NOMO-1 treated with DMSO at 0.1 percent for 48 hours (cell line): ENCODE results near the gene UBE2E2.
"Not testable (repeated sequence)": the region's sequence is repeated elsewhere in the genome, so short reads cannot be mapped to it uniquely, and the experiment has no call there.

Experiments
- DNase-seq: peaks from one replicate; lab custom pipeline; 2025; ENCODE audit not compliant: unreplicated experiment; lab: John Stamatoyannopoulos, UW

The UBE2E2 gene

GRCh38 chr3:23202921-23203707 lies at the start of gene UBE2E2:
TSS of gene UBE2E2 (plus strand) at chr3:23203327.
- peak; percentile 32 for DNase-seq

DNA sequence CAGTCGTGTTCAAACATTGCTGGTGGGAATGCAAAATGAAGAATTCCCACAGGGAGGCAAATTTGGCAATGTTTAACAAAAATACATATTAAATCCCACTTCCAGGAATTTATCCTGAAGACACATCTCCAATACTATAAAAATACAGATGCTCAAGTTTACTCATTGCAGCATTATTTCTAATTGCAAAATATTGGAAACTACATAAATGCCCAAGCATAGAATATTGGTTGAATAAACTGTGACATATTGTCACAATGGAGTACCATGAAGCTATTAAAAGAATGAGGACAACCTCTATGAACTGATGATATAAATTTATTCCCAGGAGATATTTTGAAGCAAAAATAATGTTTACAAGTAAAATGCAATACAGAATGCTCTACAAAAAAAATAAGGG lies 49.7 kb upstream of the UBE2E2 start:
- DNase-seq: no peak

DNA sequence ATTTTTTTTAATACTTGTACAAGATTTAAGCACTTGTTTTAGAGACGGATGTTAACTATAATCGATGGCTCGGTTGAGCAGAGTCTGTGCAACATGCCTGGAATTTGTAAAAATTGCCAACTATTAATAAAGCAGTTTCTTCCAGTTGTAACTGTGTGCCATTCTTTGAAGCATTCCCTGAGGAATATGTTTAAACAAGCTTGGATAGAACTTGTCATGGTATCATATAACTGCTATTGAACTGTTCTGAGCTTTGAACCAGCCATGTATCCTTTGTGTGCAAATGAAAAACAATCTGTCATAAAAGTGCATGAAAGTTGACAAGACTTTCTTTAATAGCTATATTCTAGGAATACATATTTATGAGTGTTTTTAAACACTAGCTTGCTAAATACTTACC lies 45.8 kb upstream of the UBE2E2 start:
- no peak for DNase-seq

DNA sequence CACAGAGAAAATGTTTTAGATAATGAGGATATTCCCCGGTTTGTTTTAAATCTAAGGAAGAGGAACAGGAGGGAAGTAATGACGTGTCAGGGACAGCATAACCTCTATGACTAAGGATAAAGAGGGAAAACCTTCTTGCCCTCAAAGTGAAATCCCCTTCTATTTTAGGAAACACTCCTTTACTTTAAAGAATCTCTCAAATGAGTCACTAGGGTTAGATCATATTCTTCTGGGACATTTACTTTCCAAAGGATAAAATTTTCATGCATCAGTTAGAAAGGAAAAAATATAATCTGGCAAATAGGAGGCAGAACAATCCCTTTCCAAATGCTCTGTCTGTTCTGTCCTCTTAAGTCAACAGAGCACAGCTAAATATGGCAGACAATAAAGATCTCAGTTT lies 43.2 kb upstream of the UBE2E2 start:
- no peak for DNase-seq

DNA sequence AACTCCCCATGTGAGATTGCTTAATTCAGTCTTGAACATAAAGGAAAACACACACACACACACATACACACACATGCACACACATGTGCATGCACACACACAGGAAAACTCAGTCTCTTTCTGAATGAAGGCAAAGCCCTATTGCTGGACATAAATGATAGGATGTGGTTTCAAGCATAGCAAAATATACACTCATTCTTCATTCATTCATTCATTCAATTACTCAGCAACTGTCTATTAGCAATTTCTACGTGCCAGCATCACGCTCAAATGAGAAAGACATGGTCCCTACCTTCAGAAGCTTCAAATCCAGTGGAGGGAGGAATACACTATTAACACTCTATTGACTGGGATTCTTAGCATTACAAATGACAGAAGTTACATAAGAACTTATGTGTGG lies 41.8 kb upstream of the UBE2E2 start:
- DNase-seq: no peak

DNA sequence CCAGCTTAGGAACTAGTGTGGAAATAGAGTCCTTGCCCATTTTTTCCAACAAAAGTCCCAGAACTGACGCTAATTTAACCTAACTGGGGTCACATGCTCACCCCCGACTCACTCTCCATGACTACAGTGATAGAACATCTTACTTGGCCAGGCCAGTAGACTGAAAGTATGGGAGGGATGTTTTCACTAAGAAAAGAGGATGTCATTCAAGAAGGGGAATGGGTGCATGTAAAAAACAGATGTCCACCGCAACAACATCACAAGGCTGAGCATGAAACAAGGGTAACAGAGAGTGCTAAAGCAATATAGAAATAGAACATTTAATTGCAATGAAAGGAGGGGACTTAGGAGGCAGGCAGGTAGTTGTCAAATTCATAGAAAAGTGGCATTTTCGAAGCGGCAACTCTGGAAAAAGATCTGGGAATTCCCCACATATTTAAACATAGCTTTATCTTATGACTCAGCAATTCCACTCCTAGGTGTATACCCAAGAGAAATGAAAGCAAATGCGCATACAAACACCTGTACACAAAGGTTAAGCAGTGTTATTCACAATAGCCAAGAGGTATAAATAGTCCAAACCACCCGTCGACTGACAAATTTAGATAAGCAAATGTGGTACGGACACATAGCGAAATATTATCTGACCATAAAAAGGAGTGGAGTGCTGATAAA lies 41.1 kb upstream of the UBE2E2 start:
- DNase-seq: no peak

- DNase-seq: no peak
These were observed 40.2 kb upstream of the UBE2E2 start for GRCh38 chr3:23162934-23163333.

- DNase-seq: no peak
These were observed 38.4 kb upstream of the UBE2E2 start for GRCh38 chr3:23164746-23165145.

GRCh38 chr3:23165571-23165970 lies 37.6 kb upstream of the UBE2E2 start:
- no peak for DNase-seq

- DNase-seq: no peak
These were observed 36.9 kb upstream of the UBE2E2 start for GRCh38 chr3:23166276-23166675.

GRCh38 chr3:23166845-23167244 lies 36.3 kb upstream of the UBE2E2 start:
- no peak for DNase-seq

DNA sequence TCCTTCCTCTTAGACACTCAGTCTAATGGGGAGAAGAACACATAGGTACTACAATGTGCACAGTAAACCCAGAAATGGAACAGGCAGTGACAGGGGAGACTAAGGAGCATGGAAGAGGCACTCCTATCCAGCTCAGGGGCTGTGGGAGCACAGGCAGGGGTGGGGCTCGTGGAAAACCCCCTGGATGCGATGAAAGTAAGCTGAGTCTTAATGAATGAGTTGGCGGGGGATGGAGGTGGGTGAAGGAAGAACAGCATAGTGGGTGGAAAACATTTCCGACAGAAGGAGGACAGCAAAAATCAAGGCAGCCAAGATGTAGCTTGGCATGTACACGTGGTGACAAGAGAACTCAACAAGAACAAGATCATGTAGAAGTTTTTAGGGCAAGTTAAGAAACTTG lies 33.6 kb upstream of the UBE2E2 start:
- no peak for DNase-seq

DNA sequence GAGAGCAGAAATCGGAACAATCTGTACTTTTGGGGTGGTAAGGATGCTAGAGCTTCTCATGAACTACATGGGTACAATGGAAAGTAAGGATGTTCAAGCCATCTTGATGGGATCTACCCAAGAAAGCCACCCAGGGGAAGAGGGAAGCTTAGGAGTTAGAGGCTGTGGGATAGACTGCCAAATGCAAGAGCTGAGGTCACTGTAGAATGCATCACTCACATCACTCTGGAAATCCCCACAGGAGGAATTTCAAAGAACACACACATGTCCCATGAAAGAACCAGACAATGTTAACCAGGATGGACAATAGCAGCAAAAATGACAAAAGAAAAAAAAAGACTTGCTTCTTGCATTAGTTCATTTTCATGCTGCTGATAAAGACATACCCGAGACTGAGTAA lies 32.8 kb upstream of the UBE2E2 start:
- no peak for DNase-seq

DNA sequence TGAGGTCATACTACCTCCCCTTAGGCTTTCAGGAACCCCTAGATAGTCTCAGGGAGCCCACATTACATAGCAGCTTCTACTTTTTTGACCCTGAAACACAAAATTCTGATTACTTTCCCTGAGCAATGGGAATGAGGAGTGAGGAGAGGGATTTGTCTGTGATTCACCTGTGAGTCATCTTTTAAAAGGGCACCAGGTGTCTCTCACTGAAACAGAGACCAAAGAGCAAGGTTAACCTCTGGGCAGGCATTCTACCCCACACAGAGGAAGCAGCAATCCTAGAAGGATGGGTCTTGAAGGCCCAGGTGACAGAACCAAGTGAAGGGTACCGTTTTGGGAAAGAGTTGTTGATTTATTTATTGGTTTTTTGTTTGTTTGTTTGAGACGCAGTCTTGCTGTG lies 31.1 kb upstream of the UBE2E2 start:
- DNase-seq: no peak

DNA sequence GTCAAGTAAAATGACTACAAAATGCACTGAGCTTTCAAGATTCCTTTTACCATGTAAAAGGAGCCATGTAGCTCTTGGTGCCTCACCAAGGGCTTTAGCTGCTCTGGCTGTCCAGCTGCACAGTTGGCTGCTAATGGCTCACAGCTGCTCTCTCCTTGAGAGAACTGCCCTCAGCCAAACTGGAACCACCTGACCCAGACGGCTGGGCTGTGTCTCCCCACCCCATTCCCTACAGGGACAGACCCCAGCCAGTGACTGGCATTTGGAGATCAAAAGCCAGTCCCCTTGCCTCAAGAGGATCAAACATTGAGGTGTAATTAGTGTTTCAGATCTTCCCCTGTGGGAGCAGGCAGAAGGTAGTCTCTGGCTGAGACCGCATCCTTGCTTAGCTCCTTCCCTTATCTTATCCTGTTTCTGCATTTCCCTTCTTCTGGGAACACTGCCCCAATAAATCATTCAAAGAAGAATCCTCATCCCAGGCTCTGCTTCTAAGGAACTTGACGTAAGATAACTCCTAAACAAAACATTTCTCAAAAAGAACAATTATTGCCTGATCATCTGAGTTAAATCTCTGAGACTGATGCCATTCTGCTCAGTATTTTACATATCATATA lies 28.6 kb upstream of the UBE2E2 start:
- DNase-seq: no peak

GRCh38 chr3:23175341-23176083 lies 27.6 kb upstream of the UBE2E2 start:
- DNase-seq: peak; percentile 28

DNA sequence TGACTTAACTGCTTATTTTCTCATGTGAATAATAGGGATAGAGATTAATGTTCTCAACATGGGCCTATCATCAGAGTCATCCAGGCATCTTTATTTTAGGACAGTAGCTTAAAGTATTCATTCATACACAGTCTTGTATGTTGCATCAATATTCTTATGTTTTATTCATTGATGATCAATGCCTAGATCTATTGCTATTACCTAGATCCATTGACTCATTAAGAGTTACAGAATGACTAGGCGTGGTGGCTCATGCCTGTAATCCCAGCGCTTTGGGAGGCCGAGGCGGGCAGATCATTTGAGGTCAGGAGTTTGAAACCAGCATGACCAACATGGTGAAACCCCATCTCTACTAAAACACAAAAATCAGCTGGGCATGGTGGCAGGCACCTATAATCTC lies 26.3 kb upstream of the UBE2E2 start:
- DNase-seq: not testable (repeated sequence)

- DNase-seq: no peak
These were observed 20.1 kb upstream of the UBE2E2 start for GRCh38 chr3:23182996-23183513.

- no peak for DNase-seq
These were observed 19.4 kb upstream of the UBE2E2 start for GRCh38 chr3:23183731-23184130.

- DNase-seq: no peak
These were observed 17.3 kb upstream of the UBE2E2 start for GRCh38 chr3:23185861-23186260.

DNA sequence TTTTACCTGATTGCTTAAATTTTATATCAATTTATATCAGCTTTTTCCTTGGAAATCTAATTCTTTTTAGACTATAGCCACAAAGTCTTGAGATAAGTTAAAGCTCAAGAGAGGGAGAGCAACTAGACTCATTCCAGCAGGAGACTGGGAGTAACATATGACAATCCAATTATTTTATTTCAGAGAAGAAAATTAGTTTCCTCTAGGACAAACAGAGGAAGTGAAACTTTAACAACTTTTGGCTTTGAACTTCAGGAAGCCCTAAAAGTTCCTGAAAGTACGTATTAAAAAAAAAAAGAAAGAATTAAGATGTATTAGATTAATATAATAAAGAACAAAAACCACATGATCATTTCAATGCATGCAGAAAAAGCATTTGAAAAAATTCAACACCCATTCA lies 13.9 kb upstream of the UBE2E2 start:
- DNase-seq: no peak
